GM04504 (cell line): ENCODE measurements around the gene GRAP2.
"Not testable (repeated sequence)": the region's sequence is repeated elsewhere in the genome, so short reads cannot be mapped to it uniquely, and the experiment has no call there.

Experiments
- DNase-seq: peaks from one replicate; pipeline ENCODE4 v3.0.0-alpha.2; 2012; ENCODE audit warnings: low read depth

The GRAP2 gene

DNA sequence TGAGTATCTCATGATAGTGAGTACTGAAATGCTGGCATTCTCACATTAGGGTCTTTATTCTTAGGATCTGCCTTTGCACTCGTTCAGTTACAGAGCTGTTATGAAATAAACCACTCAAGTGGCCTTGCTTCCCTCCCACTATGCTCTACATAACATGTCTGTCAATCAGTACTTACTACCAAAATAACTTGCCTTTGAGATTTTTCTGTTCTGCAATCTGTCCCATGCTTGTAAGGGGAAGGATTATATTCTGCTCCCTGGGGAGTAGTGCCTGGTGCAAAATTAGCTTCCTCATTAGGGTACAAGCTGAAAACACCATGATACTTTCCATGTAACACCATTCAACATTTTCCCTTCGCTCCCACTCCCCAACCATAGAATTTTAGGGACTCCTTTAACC, 1.9 kb upstream of the GRAP2 start:
- no peak for DNase-seq

DNA sequence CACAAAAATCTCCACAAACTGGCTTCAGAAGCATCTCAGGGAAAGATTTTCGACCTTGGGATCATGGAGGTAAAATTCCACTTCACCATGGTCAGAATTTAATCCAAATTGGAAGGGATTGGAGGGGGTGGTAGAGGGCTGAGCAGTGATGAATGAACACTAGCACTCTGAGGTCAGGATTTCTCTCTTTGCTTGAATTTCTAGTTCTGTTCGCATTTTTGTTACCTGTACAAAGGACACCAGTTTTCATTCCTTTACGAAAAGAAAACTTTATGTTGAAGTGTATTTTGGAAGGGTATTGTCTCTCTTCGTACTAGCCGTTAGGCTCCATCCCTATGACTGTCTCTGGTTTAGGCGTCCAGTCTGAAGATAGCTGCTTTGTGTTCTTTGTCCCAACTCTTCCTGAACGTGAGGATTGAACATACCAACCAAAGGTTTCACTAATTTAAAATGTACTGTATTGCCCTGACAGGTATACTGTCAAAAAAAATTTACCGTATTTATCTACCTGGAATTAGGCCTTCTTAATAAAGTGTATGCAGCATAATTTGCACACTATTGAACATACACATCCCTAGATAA, 772 bp downstream of the GRAP2 start:
- DNase-seq: no peak

DNA sequence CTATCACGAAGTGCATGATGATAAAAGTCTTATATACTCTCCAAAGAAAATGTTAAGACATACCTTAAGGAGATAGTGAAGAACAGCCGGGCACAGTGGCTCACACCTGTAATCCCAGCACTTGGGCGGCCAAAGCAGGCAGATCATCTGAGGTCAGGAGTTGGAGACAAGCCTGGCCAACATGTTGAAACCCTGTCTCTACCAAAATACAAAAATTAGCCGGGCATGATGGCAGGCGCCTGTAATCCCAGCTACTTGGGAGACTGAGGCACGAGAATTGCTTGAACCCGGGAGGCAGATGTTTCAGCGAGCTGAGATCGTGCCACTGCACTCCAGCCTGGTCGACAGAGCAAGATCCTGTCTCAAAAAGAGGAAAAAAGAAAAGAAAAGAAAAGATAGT, 3.1 kb downstream of the GRAP2 start:
- not testable (repeated sequence) for DNase-seq

DNA sequence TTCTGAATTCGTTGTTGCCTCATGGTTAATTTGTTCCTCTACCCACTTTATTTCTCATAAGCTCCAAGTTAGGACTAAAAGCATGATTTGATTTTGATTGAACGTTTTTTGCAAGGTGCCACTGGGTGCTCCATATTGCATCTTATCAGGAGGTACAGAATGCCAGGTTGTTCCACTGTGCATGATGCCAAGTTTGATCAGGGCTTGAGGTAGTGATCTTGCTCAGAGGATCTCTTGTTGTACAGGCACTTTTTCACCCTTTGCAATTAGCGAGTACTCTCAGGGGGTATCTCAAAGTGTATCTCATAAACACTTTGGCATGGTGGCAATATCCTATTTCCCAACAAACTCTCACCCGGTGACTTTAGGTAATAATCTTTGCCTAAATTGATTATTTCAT, 4.0 kb downstream of the GRAP2 start:
- DNase-seq: no peak

DNA sequence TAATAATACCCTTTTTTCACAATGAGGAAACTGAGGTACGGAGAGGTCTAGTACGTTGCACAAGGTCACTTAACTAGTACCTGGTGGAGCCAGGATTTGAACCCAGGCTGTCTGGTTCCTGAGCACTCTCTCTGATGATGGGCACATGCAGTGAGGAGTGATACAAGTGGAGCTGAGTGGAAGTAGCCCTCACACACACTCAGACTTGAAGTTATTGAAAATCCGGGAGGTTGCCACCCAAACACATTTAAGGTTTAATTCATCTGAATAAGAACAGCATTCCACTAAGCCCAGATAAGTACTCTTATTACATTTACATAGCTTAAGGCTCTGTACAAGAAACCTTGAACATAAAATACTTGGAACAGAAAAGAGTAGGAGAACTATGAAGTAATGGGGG, 4.8 kb downstream of the GRAP2 start:
- no peak for DNase-seq

GRCh38 chr22:39906207-39906606, 5.3 kb downstream of the GRAP2 start:
- no peak for DNase-seq

DNA sequence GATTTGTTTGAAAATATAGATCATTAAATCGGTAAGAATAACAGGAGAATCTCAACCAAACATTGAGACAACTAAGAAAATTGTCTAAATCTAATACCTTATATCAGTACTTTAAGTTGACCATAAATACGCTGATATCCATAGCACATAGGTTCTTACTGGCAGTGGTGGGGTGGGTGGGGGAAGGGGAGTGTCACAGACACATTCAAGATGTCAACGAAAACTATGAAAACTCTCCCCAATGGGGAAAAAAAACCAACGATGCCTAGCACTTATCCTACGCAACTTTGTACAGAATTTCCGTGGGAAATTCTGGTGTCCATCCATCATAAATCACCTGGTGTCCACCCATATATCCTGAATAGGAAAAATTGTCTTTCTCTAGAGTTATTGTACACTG, 6.2 kb downstream of the GRAP2 start:
- no peak for DNase-seq

GRCh38 chr22:39907605-39908097, 6.8 kb downstream of the GRAP2 start:
- no peak for DNase-seq

DNA sequence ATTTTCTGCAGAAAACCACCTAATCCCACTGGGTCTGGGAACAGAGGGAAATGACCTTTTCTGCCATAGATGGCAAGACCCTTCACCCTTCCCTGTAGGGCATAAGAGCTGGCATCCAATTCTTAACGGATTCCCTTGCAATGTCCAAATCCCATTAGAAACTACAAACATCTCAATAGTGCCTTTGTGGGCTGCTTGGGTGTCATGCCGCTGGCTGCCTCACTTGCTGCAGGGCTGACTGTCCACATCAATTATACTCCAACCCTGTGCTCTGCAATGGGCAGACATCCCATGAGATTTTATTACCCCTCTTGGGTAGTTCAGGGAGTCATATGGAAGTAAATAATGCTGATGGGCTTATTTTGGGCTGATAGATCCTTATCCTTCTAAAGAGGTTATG, 7.3 kb downstream of the GRAP2 start:
- DNase-seq: no peak

GRCh38 chr22:39908737-39909136, 7.9 kb downstream of the GRAP2 start:
- DNase-seq: no peak

- DNase-seq: no peak
These were observed 10.2 kb downstream of the GRAP2 start for GRCh38 chr22:39910876-39911613.

GRCh38 chr22:39913321-39913720, 12.4 kb downstream of the GRAP2 start:
- no peak for DNase-seq

DNA sequence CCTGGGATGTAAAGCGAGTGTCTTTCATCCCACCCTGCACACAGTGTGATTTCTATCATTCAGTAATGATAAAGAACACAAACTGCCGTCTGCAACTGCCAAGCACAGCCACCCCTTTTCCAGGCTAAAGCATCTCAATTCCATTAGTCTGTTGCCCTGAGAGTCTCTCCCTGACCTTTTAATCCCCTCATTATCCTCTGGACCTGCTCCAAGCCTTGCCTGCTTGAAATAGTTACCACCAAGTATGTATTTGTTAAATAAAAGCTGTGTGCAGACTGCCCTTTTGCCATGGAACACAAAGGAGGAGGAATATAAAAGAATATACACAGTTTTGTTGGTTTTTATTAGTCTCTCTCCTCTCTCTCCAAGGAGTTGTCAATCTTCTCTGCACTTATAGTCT, 13.0 kb downstream of the GRAP2 start:
- no peak for DNase-seq

- DNase-seq: no peak
These were observed 13.7 kb downstream of the GRAP2 start for GRCh38 chr22:39914584-39914983.

DNA sequence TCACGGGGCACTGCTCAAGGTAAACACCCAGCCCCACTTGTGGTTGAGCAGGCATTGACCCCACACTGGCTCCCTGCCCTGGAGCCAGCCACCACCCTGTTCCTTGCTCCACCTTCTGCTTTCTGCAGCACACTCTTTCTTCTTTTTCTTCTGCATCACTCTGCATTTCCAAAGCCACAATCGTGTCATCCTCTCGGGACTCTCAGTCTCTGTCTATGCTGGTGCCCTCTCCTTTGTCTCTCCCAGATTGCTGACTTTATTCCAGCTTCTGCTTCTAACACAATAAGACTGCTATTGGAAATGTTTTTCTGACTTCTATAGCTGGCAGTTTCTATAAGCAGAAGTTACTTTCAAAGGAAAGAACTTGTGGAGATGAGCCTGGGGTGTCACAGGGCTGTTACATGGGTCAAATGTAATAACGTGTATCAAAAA, 14.4 kb downstream of the GRAP2 start:
- DNase-seq: no peak

- DNase-seq: no peak
These were observed 15.6 kb downstream of the GRAP2 start for GRCh38 chr22:39916496-39916895.

DNA sequence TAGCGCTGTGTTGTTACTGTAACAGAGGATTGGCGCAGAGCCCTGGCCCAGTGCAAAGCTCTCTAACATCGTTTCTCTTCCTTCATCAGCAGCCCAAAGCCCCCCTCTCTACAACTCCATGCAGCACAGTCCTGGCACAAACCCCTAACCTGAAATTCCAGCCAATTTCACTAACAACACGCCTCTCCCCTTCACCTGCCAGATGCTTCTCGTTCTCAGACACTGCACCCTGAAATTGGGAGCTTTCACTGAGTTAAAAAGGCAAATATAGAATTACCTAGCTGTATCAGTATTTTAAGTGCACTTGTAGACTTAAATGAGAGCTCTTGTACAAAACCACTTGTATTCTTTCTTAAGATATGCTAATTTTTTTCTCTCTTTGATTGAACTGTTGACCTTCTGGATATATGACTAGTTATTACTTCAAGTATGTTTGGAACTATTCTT, 16.3 kb downstream of the GRAP2 start:
- DNase-seq: no peak

GRCh38 chr22:39917776-39918495, 17.1 kb downstream of the GRAP2 start:
- peak; percentile 10 for DNase-seq

GRCh38 chr22:39920134-39920743, 19.4 kb downstream of the GRAP2 start:
- DNase-seq: no peak

DNA sequence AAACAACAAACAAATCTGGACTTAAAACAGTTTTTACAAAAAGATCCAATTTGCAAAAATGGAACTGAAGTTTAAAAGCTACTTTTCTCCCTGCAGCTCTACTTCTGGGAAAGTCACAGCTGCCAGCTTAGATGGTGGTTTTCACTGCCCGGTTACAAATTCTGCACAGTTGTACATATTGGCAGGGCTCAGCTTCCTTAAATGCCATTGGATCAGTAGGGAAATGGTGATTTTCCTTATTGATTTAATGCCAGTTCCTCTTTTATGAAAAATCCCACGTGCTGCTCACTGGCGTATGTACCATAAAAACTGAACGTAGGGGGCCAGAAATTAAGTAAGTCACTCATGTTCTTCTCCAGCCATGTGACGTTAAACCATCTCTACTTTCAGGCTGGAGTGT, 22.8 kb downstream of the GRAP2 start:
- DNase-seq: no peak

- DNase-seq: no peak
These were observed 23.4 kb downstream of the GRAP2 start for GRCh38 chr22:39924286-39924685.

DNA sequence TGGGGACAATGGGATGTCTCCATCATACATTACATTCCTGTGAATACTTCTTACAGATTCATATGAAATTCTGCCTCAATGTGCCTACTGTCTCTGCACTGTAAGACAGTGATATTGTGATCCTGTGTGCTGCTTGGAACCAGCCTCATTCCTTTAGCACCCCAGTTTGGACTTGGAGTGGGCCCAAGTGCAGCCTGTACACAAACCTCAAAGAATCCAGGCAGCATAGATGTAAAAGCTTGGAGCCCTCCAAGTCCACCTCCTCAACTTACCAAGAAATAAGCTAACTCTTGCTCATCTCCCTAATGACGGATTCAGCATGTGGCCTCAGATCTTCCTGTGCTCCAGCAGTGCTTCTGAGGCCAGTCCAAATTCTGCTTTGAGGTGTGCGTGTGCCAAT, 24.4 kb downstream of the GRAP2 start:
- DNase-seq: no peak
